ENCODE results near the gene P4HB. TPM values are rescaled to one million over a fixed set of nuclear protein-coding genes. Genes with fewer than 3 reads are reported as not detected.
"Not testable (repeated sequence)": the region's sequence is repeated elsewhere in the genome, so short reads cannot be mapped to it uniquely, and the experiment has no call there.

The P4HB gene
- total RNA-seq, 1 donor from 2014 or later: 678 TPM

- Mint-ChIP-seq H3K4me3 (ENCODE audit: unreplicated experiment) (no peak overlapping the region), H3K27ac (ENCODE audit: unreplicated experiment) (no peak overlapping the region), H3K9me3 (ENCODE audit: unreplicated experiment) (no peaks in the 10 kb centered on the region), H3K27me3 (ENCODE audit: unreplicated experiment) (peaks cover 10% of the 10 kb centered on the region), H3K36me3 (ENCODE audit: low read depth, unreplicated experiment) (peaks cover 23% of the 10 kb centered on the region), H3K4me1 (ENCODE audit: unreplicated experiment) (no peaks in the 10 kb centered on the region)
- no peak for DNase-seq (ENCODE audit: low spot score)
- no peak for TF ChIP-seq CTCF (IDR thresholded peaks at IDR 0.05; ENCODE audit: unreplicated experiment)
These were observed 17.4 kb downstream of the P4HB start for GRCh38 chr17:81842725-81843504.

GRCh38 chr17:81842378-81842724 lies 18.0 kb downstream of the P4HB start:
- Mint-ChIP-seq H3K36me3 (ENCODE audit: low read depth, unreplicated experiment) (peaks cover 23% of the 10 kb centered on the region), H3K27me3 (ENCODE audit: unreplicated experiment) (peaks cover 13% of the 10 kb centered on the region), H3K27ac (ENCODE audit: unreplicated experiment) (no peak overlapping the region), H3K9me3 (ENCODE audit: unreplicated experiment) (no peaks in the 10 kb centered on the region), H3K4me3 (ENCODE audit: unreplicated experiment) (no peak overlapping the region), H3K4me1 (ENCODE audit: unreplicated experiment) (no peaks in the 10 kb centered on the region)
- no peak for TF ChIP-seq CTCF (IDR thresholded peaks at IDR 0.05; ENCODE audit: unreplicated experiment)
- DNase-seq (ENCODE audit: low spot score): no peak

- no peak for DNase-seq (ENCODE audit: low spot score)
- TF ChIP-seq CTCF (IDR thresholded peaks at IDR 0.05; ENCODE audit: unreplicated experiment): no peak
- Mint-ChIP-seq H3K4me1 (ENCODE audit: unreplicated experiment) (no peaks in the 10 kb centered on the region), H3K27me3 (ENCODE audit: unreplicated experiment) (peaks cover 13% of the 10 kb centered on the region), H3K27ac (ENCODE audit: unreplicated experiment) (no peak overlapping the region), H3K4me3 (ENCODE audit: unreplicated experiment) (no peak overlapping the region), H3K36me3 (ENCODE audit: low read depth, unreplicated experiment) (peaks cover 20% of the 10 kb centered on the region), H3K9me3 (ENCODE audit: unreplicated experiment) (no peaks in the 10 kb centered on the region)
These were observed 18.5 kb downstream of the P4HB start for GRCh38 chr17:81841866-81842265.

- peaks cover 13% of the 10 kb centered on the region for H3K27me3 Mint-ChIP-seq (ENCODE audit: unreplicated experiment)
- no peak for DNase-seq (ENCODE audit: low spot score)
- H3K27ac Mint-ChIP-seq (ENCODE audit: unreplicated experiment): no peak overlapping the region
- H3K9me3 Mint-ChIP-seq (ENCODE audit: unreplicated experiment): no peaks in the 10 kb centered on the region
- H3K4me3 Mint-ChIP-seq (ENCODE audit: unreplicated experiment): no peak overlapping the region
- peaks cover 15% of the 10 kb centered on the region for H3K36me3 Mint-ChIP-seq (ENCODE audit: low read depth, unreplicated experiment)
- H3K4me1 Mint-ChIP-seq (ENCODE audit: unreplicated experiment): no peaks in the 10 kb centered on the region
- no peak for TF ChIP-seq CTCF (IDR thresholded peaks at IDR 0.05; ENCODE audit: unreplicated experiment)
These were observed 19.2 kb downstream of the P4HB start for GRCh38 chr17:81840826-81841778.

- Mint-ChIP-seq H3K27me3 (ENCODE audit: unreplicated experiment) (peaks cover 18% of the 10 kb centered on the region), H3K36me3 (ENCODE audit: low read depth, unreplicated experiment) (peaks cover 17% of the 10 kb centered on the region)
- not testable (repeated sequence) for H3K4me1 Mint-ChIP-seq (ENCODE audit: unreplicated experiment); DNase-seq (ENCODE audit: low spot score); H3K27ac Mint-ChIP-seq (ENCODE audit: unreplicated experiment); H3K4me3 Mint-ChIP-seq (ENCODE audit: unreplicated experiment); H3K9me3 Mint-ChIP-seq (ENCODE audit: unreplicated experiment)
These were observed 20.3 kb downstream of the P4HB start for GRCh38 chr17:81840059-81840458.
